ENCODE results near the gene PLXNA4. TPM values are rescaled to one million over a fixed set of nuclear protein-coding genes. Genes with fewer than 3 reads are reported as not detected.

The PLXNA4 gene
- total RNA-seq, 2 donors from 2014 or later, result 0.99 to 1.1 TPM

DNA sequence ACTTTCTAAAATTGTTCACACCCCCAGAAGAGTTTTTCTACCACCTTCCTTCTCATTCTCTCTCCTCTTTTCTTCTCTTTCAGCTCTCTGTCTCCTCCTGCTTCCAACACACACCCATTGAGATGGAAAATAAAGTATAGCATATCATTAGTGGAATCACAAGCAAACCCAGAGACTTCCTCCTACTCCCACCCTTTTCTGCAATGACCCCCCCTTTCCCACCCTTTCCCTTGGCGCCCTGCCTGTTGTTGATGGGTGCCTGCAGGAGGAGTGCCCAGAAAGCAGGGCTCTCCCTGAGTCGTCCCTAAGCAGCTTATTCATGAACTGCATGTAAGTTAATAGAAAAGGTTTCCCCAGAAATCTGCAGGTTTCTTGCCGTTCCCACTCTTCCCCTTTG, 300.0 kb downstream of the PLXNA4 start:
- Mint-ChIP-seq H3K9me3 (no peaks in the 10 kb centered on the region), H3K4me1 (ENCODE audit: low read depth) (no peaks in the 10 kb centered on the region), H3K36me3 (ENCODE audit: insufficient read depth in 2 of 2) (no peaks in the 10 kb centered on the region), H3K27me3 (ENCODE audit: low read depth) (peaks cover 24% of the 10 kb centered on the region), H3K4me3 (no peak overlapping the region), H3K27ac (no peak overlapping the region)
- ATAC-seq (replicated peaks in 1 of 2) (no peak), DNase-seq (no peak)

DNA sequence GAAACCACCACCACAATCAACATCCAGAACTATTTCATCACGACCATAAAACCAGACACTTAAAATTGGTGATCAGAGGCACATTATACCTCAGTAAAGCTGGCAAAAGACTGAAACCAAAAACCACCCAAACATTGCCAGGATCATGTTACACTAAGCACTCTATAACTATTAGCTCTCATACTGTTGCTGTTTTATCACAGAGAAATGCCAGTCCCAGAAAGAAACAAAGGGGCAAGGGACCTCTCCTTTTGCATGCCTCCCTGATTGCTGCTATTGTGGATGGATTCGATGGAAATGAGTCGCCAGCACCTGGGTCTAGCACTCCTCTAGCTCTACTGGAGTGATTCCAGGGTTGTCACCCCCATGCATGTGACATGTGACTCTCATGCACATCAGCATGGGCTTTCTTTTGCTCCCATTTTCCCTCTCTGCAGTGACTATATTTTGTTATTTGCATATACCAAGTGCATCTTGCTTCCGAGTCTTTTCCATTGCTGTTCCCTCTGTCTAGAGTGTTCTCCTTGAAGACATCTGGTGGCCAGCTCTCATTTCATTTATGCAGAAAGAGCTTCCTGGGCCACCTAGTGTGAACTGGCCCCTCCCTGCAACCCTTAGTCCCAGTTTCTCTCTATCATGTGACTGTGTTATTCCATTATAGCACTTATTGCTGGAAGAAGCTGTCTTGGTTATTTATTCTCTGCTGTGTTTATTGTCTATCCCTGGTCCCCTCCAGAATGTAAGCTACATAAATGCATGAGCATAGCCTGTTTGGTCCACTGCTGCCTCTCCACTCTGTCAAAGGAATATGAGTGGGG, 300.6 kb downstream of the PLXNA4 start:
- ATAC-seq (replicated peaks in 1 of 2), result no peak
- Mint-ChIP-seq H3K36me3 (ENCODE audit: insufficient read depth in 2 of 2) (no peaks in the 10 kb centered on the region), H3K27ac (no peak overlapping the region), H3K4me1 (ENCODE audit: low read depth) (no peaks in the 10 kb centered on the region), H3K4me3 (no peak overlapping the region), H3K9me3 (no peaks in the 10 kb centered on the region), H3K27me3 (ENCODE audit: low read depth) (peaks cover 24% of the 10 kb centered on the region)
- no peak for DNase-seq

DNA sequence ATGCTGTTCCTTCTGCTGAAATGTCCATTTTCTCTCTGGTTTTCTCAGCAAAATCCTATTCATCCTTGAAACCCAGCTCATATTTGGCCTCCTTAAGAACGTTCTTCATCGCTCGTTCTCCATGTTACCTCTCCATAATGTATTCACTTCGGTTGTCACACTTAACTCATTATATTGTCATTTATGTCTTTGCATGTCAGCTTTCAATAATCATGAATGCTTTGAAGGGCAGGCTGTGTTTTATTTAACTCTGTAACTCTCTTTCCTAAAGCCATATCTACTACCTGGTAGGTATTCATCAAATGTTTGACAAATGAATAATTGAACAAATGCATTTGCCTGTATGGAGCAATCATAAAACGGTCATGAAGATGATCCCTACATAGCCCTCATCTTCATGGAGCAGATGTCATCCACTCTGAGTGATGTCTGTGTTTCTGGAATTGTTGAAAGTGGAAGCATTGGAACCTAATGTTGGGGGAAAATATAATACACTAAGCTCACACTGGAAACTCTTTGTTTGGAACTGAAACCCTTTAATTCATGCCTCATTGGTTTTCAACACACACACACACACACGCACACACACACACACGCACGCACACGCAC, 303.4 kb downstream of the PLXNA4 start:
- Mint-ChIP-seq H3K27me3 (ENCODE audit: low read depth) (peaks cover 17% of the 10 kb centered on the region), H3K36me3 (ENCODE audit: insufficient read depth in 2 of 2) (no peaks in the 10 kb centered on the region), H3K27ac (no peak overlapping the region), H3K4me3 (no peak overlapping the region), H3K4me1 (ENCODE audit: low read depth) (no peaks in the 10 kb centered on the region), H3K9me3 (no peaks in the 10 kb centered on the region)
- DNase-seq, result no peak
- no peak for ATAC-seq (replicated peaks in 1 of 2)

DNA sequence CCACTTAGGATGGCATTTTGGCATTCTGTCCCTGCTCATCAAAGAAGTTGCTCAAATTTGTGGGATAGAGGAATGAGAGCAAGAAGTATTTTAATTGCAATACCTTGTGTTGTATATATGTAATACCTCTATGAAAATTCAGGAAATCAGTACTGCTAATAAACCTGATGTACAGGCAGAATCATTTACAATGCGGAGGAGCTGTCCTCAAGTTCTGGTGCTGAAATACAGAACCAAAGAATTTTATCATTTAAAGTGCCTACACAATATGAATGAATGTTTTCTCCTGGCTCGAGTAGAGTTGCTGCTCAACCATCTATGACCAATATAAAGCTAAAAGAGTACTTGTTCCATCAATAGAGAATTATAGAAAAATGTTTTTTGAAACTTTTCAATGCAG, 305.8 kb downstream of the PLXNA4 start:
- H3K4me3 Mint-ChIP-seq, result no peak overlapping the region
- H3K27me3 Mint-ChIP-seq (ENCODE audit: low read depth), result no peaks in the 10 kb centered on the region
- DNase-seq (no peak), ATAC-seq (replicated peaks in 1 of 2) (no peak)
- H3K9me3 Mint-ChIP-seq, result peaks cover 0 to 2% of the 10 kb centered on the region in 2 donors
- no peak overlapping the region for H3K27ac Mint-ChIP-seq
- no peaks in the 10 kb centered on the region for H3K36me3 Mint-ChIP-seq (ENCODE audit: insufficient read depth in 2 of 2)
- H3K4me1 Mint-ChIP-seq (ENCODE audit: low read depth), result no peaks in the 10 kb centered on the region

DNA sequence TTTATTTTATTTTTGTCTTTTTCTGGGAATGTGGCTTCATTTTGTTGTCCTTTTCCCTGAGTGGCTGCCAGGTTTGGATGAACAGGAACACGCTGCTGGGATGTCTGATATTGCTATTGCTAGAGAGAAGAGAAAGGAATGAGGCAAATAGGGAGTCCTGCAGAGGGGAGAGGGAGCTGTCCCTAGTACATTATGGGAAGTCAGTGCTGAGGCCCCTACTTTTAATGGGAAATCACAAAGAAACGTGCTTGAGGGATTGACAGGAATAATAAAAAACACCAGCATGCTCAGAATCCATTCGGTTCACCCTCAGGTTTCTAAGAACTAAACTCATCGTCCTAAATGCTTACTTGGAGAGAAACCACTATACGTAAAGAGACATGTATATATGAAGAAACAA, 306.6 kb downstream of the PLXNA4 start:
- no peak overlapping the region for H3K4me3 Mint-ChIP-seq
- H3K27ac Mint-ChIP-seq, result no peak overlapping the region
- H3K4me1 Mint-ChIP-seq (ENCODE audit: low read depth), result no peaks in the 10 kb centered on the region
- H3K9me3 Mint-ChIP-seq, result peaks cover 0 to 2% of the 10 kb centered on the region in 2 donors
- DNase-seq (no peak), ATAC-seq (replicated peaks in 1 of 2) (no peak)
- no peaks in the 10 kb centered on the region for H3K36me3 Mint-ChIP-seq (ENCODE audit: insufficient read depth in 2 of 2)
- no peaks in the 10 kb centered on the region for H3K27me3 Mint-ChIP-seq (ENCODE audit: low read depth)

DNA sequence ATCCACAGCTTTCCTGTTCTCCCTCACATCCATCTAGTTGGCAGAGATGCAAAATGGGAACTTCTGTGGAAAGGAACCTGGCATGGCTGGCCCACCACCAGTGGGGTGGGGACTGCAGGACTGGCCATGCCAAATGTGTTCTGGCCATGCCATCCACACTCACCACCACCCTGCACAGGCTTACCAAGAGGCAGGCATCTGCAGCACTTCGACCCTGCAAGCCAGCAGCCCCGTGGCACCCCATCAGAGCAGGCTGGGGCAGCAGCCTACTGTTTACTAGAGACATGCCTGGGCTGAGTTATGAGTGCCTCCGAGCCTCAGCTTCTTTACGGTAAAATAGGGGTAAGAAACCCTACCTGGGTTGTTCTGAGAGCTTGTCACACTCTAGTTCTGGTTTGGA, 313.1 kb downstream of the PLXNA4 start:
- Mint-ChIP-seq H3K27me3 (ENCODE audit: low read depth) (peaks cover 13% of the 10 kb centered on the region), H3K4me1 (ENCODE audit: low read depth) (no peaks in the 10 kb centered on the region), H3K36me3 (ENCODE audit: insufficient read depth in 2 of 2) (no peaks in the 10 kb centered on the region)

DNA sequence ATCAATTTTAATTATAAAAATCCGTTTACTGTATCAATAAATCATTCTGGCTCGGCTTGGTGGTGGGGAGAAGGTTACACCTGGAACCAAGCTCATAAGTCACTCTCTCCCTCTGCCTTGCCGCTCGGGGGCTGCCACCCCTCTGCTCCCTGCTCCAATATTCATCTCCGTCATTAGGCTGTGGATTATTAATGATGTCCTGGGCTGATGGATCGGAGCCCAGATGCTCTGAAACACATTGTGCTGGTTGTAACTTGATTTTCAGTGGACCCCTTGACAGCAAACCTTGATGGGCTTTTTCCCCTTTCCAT, 314.2 kb downstream of the PLXNA4 start:
- no peak overlapping the region for H3K27ac Mint-ChIP-seq
- no peaks in the 10 kb centered on the region for H3K4me1 Mint-ChIP-seq (ENCODE audit: low read depth)
- ATAC-seq (replicated peaks in 1 of 2), result no peak
- H3K36me3 Mint-ChIP-seq (ENCODE audit: insufficient read depth in 2 of 2), result no peaks in the 10 kb centered on the region
- peaks cover 13% of the 10 kb centered on the region for H3K27me3 Mint-ChIP-seq (ENCODE audit: low read depth)
- DNase-seq, result no peak
- no peak overlapping the region for H3K4me3 Mint-ChIP-seq
- peaks cover 0 to 2% of the 10 kb centered on the region in 2 donors for H3K9me3 Mint-ChIP-seq

More for the DNA sequence above, 313.1 kb downstream of the PLXNA4 start:
- H3K9me3 Mint-ChIP-seq, result peaks cover 0 to 2% of the 10 kb centered on the region in 2 donors
- no peak for ATAC-seq (replicated peaks in 1 of 2)
- no peak for DNase-seq
- no peak overlapping the region for H3K27ac Mint-ChIP-seq
- H3K4me3 Mint-ChIP-seq, result no peak overlapping the region

DNA sequence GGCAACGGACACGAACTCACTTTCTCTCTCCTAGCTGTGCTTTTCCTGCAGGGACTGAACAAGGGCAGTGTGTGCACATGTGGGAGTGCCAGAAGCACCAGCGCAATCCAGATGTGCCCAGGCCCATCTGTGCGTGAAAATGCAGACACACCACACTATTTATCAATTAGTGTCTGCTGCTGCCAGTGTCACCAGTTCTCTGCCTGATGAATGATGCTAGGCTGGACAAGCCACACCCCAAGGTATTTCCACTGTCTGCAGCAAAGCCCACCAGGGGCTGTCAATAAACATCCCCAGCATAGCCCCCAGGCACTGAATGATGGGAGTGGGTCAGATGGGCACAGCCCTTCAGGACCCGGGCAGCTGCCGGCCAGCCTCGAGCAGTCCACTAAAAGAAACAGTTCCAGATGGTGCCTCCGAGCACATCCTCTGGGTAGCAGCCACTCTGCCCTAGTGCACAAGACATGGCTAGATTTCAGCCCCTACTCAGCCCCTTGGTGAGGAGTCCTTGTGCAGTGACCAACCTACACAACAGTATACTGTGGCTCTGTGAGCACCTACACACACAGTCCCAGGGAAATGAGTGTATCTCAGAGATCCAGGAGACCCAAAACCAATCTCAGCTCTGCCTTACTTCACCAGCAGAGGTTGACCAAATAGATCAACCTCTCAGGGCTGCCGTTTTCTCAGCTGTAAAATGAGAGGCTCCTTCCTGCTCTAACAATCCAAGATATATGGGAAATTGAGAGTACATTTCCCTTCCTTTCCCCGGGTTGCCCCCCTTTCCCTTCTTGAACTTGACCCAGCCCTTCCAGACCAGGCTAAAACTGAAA, 314.7 kb downstream of the PLXNA4 start:
- Mint-ChIP-seq H3K27me3 (ENCODE audit: low read depth) (peaks cover 13% of the 10 kb centered on the region), H3K27ac (no peak overlapping the region), H3K9me3 (no peaks in the 10 kb centered on the region), H3K36me3 (ENCODE audit: insufficient read depth in 2 of 2) (no peaks in the 10 kb centered on the region), H3K4me3 (no peak overlapping the region), H3K4me1 (ENCODE audit: low read depth) (no peaks in the 10 kb centered on the region)
- DNase-seq (no peak), ATAC-seq (replicated peaks in 1 of 2) (no peak)

DNA sequence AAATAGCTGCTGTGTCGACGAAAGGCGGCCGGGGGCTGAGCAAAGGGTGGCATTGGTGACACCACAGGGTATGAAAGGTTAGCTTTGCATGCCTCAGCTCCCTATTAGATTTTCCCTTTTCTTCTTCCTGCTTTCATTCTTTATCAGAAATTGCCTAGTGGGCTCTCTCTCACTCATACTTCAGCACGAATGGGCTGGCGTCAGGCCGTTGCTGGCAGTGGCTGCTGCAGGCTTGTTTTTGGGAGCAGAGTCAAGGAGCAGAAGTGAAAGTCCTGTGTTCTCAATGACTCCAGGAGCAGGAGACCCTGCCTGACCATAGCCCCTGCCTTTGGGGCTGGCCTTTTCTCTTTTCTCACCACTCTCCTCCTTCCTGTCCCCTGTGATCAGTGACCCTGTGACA, 318.0 kb downstream of the PLXNA4 start:
- Mint-ChIP-seq H3K27me3 (ENCODE audit: low read depth) (peaks cover 13% of the 10 kb centered on the region), H3K9me3 (no peaks in the 10 kb centered on the region), H3K4me3 (no peak overlapping the region), H3K36me3 (ENCODE audit: insufficient read depth in 2 of 2) (no peaks in the 10 kb centered on the region), H3K27ac (no peak overlapping the region), H3K4me1 (ENCODE audit: low read depth) (no peaks in the 10 kb centered on the region)
- no peak for DNase-seq
- ATAC-seq (replicated peaks in 1 of 2), result no peak

DNA sequence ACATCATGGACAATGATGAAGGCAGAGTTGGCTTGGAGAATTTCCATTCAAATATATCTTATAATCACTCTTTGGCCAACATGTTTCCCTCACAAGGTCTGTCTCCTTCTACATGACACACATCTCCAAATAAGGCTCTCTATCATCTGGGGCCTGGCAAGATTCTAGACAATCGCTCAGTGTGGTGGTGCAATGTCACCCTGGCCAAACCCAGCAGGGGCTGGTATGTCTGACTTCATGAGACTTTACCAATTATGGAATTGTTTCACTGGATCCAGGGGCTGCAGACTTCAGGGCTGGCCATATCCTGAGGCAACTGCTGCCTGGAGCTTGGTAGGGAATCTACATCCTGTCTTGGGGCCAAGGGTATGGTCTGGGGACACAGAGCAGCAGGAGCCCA, 319.0 kb downstream of the PLXNA4 start:
- no peak for DNase-seq
- Mint-ChIP-seq H3K27me3 (ENCODE audit: low read depth) (peaks cover 13% of the 10 kb centered on the region), H3K4me1 (ENCODE audit: low read depth) (no peaks in the 10 kb centered on the region), H3K36me3 (ENCODE audit: insufficient read depth in 2 of 2) (no peaks in the 10 kb centered on the region), H3K27ac (no peak overlapping the region), H3K9me3 (no peaks in the 10 kb centered on the region), H3K4me3 (no peak overlapping the region)
- ATAC-seq (replicated peaks in 1 of 2), result no peak

DNA sequence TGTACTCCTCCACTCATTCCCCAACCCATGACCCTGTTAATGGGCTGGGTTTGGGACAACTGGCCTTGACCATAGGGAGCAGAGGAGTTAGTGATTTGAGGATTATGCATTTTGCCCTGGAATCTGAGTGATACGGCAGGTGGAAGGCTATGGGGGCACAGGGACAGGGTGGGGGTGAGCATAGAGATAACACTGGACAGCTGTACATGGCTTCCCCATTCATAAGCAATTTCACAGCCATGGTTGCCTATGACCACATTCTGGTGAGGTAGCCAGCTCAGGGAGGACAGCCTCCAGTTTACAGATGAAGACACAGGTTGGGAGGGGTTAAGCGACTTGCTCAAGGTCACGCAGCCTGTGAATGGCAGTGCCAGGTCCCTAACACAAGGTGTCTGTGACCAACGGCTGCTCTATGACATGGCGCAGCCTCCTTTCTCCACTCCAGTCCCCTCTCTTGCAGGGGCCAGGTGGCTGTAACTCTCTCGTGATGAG, 319.5 kb downstream of the PLXNA4 start:
- no peak overlapping the region for H3K4me3 Mint-ChIP-seq
- H3K36me3 Mint-ChIP-seq (ENCODE audit: insufficient read depth in 2 of 2), result no peaks in the 10 kb centered on the region
- H3K27me3 Mint-ChIP-seq (ENCODE audit: low read depth), result peaks cover 13% of the 10 kb centered on the region
- H3K27ac Mint-ChIP-seq, result no peak overlapping the region
- no peaks in the 10 kb centered on the region for H3K4me1 Mint-ChIP-seq (ENCODE audit: low read depth)
- ATAC-seq (replicated peaks in 1 of 2), result no peak
- no peaks in the 10 kb centered on the region for H3K9me3 Mint-ChIP-seq
- no peak for DNase-seq

DNA sequence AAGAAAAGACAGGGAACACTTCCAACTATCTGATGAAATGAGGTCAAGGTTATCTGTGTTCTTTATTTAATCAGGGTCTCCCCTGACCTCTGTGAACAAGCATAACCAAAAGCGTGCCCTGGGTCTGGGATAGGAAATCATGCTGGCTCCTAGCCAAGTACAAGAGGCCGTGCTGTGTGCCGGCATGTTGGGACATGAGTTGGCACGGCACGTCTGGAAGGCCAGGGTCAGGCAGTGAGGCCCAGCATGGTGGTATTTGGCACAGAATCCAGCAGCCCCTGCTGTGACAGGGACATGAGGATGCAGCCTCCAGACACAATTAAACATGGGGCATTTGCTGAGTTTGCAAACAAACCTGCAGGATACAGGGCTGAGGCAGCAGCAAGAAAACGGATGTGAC, 320.4 kb downstream of the PLXNA4 start:
- ATAC-seq (replicated peaks in 1 of 2) (no peak), DNase-seq (no peak)
- no peaks in the 10 kb centered on the region for H3K4me1 Mint-ChIP-seq (ENCODE audit: low read depth)
- no peak overlapping the region for H3K4me3 Mint-ChIP-seq
- no peak overlapping the region for H3K27ac Mint-ChIP-seq
- H3K9me3 Mint-ChIP-seq, result no peaks in the 10 kb centered on the region
- H3K27me3 Mint-ChIP-seq (ENCODE audit: low read depth), result peaks cover 13% of the 10 kb centered on the region
- H3K36me3 Mint-ChIP-seq (ENCODE audit: insufficient read depth in 2 of 2), result no peaks in the 10 kb centered on the region

DNA sequence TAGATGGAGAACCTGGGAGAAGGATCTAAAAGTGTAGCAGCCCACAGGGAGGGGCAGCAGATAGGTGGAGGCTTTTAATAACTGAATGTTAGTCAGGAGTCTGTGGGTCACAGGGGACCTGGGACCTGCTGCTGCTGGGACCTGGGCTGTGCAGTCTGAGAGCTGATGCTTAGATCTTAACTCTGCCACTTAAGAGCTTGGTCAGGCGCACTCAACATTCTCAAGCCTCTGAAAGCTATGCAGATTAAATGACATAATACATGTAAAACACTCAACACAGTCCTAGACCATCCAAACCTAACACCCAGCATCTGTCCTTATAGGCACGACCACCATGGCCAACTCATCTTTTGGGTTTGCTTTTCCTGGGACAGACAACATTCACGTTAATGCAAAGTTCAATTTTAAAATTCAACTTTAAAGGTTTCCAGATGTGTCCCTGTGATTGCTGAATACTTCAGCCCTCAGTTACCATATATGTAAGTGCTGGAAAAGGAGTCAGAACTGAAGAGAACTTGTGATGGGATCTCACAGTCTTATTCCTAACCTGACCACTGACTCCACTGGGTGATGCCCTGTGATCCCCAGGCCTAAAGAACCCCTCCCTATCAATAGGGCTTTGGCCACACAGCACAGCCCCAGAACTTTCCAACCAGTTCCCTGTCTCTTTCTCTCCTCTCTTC, 321.0 kb downstream of the PLXNA4 start:
- Mint-ChIP-seq H3K4me1 (ENCODE audit: low read depth) (no peaks in the 10 kb centered on the region), H3K4me3 (no peak overlapping the region), H3K27me3 (ENCODE audit: low read depth) (peaks cover 15% of the 10 kb centered on the region), H3K9me3 (no peaks in the 10 kb centered on the region), H3K36me3 (ENCODE audit: insufficient read depth in 2 of 2) (no peaks in the 10 kb centered on the region), H3K27ac (no peak overlapping the region)
- DNase-seq (no peak), ATAC-seq (replicated peaks in 1 of 2) (no peak)
